Kidney epithelial cell (primary cell): ENCODE data around the gene TPK1. TPM values are rescaled to one million over a fixed set of nuclear protein-coding genes. Genes with fewer than 3 reads are reported as not detected.

ENCODE experiments used
- DNase-seq: peaks from one replicate; pipeline ENCODE4 v3.0.0-alpha.2; 2010; ENCODE audit warnings: low read depth
- H3K27me3 ChIP-seq: 2 replicates; pipeline ENCODE4 v1.6.0; 2011; ENCODE audit warnings: low read length; ENCODE audit not compliant: control insufficient read depth, insufficient read depth
- H3K36me3 ChIP-seq: 2 replicates; pipeline ENCODE4 v1.5.1; 2011; ENCODE audit warnings: low read length; ENCODE audit not compliant: control insufficient read depth, insufficient read depth
- H3K4me3 ChIP-seq: 2 replicates; pipeline ENCODE4 v1.5.1; 2011; ENCODE audit warnings: low read depth, mild to moderate bottlenecking, control low read depth, low read length
- CTCF ChIP-seq: IDR thresholded peaks from 2 replicates; pipeline ENCODE4 v1.5.1; 2011; ENCODE audit warnings: mild to moderate bottlenecking, moderate library complexity, low read length, control low read depth, inconsistent platforms; ENCODE audit not compliant: insufficient read depth, poor library complexity, severe bottlenecking
- total RNA-seq: library from RNA; depleted of rRNA; stranded (reverse); fragments of >200 nt; gene quantifications from 2 replicates; pipeline ENCODE4 v1.2.3, GENCODE V29; 2015

The TPK1 gene
- total RNA-seq, 1 donor from 2014 or later = 3.8 TPM

DNA sequence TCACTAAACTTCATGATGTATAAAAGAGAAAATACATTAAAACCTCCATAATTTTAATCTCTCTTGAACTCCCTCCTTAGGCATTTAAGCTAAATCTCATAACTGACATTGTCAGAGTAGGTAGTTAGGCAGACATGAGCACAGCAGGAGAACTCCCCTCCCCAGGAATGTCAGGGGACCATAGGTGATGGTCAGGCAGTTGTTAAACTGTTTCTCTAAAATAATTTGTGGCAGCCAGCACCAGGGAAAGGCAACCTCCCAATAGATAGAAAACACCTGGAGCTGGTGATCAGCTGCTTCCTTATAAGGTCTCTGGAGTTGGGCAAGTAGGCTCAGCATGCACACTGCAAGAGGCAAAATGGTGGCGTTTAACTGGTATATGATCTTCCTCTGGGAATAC is 73.0 kb downstream of the TPK1 start:
- no peaks in the 10 kb centered on the region for H3K27me3 ChIP-seq
- H3K36me3 ChIP-seq = no peaks in the 10 kb centered on the region
- TF ChIP-seq CTCF = no peak
- DNase-seq = no peak
- H3K4me3 ChIP-seq = no peak overlapping the region

- no peaks in the 10 kb centered on the region for H3K27me3 ChIP-seq
- no peak for DNase-seq
- no peak for TF ChIP-seq CTCF
Measured at GRCh38 chr7:144761493-144761892, 74.4 kb downstream of the TPK1 start.

DNA sequence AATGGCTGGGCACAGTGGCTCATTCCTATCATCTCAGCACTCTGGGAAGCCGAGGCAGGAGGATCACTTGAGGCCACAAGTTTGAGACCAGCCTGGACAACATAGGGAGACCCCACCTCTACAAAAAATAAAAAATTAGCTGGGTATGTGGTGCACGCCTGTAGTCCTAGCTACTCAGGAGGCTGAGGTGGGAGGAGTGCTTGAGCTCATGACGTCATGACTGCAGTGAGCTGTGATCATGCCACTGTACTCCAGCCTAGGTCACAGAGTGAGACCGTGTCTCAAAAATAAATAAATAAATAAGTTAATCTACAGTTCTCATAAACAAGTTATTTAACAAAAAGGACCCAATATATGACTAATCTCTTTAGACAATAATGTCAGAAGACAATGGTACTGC is 76.2 kb downstream of the TPK1 start:
- Histone ChIP-seq H3K4me3 (no peak overlapping the region), H3K36me3 (no peaks in the 10 kb centered on the region), H3K27me3 (no peaks in the 10 kb centered on the region)
- DNase-seq = no peak
- TF ChIP-seq CTCF = no peak

More at GRCh38 chr7:144761493-144761892, 74.4 kb downstream of the TPK1 start:
- Histone ChIP-seq H3K4me3 (no peak overlapping the region), H3K36me3 (no peaks in the 10 kb centered on the region)

GRCh38 chr7:144747936-144748335 is 87.9 kb downstream of the TPK1 start:
- H3K36me3 ChIP-seq = no peaks in the 10 kb centered on the region

DNA sequence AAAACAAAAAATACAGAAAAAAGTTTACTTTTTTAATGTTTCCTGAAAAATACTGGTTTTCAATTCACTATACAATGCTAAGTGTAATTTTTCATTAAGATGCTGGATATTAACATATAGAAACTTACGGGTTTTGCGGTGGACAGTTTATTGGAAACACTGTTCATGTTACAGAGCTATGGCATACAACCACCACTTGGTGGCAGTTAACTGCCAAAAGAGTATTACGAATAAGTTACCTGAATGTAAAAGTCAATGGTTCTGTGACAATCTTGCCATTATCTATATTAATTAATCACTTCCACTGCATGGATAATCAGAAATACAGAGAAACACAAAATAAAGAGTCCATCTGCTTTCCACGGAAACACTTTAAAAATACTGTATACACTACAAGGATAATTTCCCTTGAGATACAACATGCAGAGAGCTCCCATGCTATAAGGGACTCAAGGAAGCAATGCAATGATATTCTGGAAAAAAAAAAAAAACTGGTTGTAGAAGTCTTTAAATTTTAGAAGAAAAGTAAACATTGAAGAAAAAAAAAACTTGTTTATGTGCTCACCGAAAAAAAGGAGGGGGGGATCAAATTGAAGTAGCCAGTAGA is 97.0 kb downstream of the TPK1 start:
- DNase-seq = no peak
- no peaks in the 10 kb centered on the region for H3K27me3 ChIP-seq
- no peaks in the 10 kb centered on the region for H3K36me3 ChIP-seq
- peak; percentile 68 for TF ChIP-seq CTCF
- no peak overlapping the region for H3K4me3 ChIP-seq

More at GRCh38 chr7:144747936-144748335, 87.9 kb downstream of the TPK1 start:
- H3K4me3 ChIP-seq = no peak overlapping the region
- DNase-seq = no peak
- TF ChIP-seq CTCF = no peak
- H3K27me3 ChIP-seq = no peaks in the 10 kb centered on the region

GRCh38 chr7:144738146-144738545 is 97.7 kb downstream of the TPK1 start:
- DNase-seq = no peak
- no peak for TF ChIP-seq CTCF
- Histone ChIP-seq H3K27me3 (no peaks in the 10 kb centered on the region), H3K4me3 (no peak overlapping the region), H3K36me3 (no peaks in the 10 kb centered on the region)
